H1 (cell line): ENCODE results near the gene FOXP4. TPM values are rescaled to one million over a fixed set of nuclear protein-coding genes. Genes with fewer than 3 reads are reported as not detected.
A peak's percentile ranks its signal among the peaks of the same experiment; 100 is the strongest.

Experiments used
- GABPA ChIP-seq: IDR thresholded peaks from 2 replicates; pipeline ENCODE4 v1.6.1; 2011; ENCODE audit warnings: mild to moderate bottlenecking, low read length, moderate library complexity, borderline replicate concordance; ENCODE audit not compliant: insufficient read depth
- JUN ChIP-seq: IDR thresholded peaks from 2 replicates; pipeline ENCODE4 v1.6.1; 2011; ENCODE audit warnings: low read depth, mild to moderate bottlenecking, improper control_type of control experiment, low read length
- JUND ChIP-seq: IDR thresholded peaks from 2 replicates; pipeline ENCODE4 v1.6.1; 2011; ENCODE audit warnings: mild to moderate bottlenecking, improper control_type of control experiment, low read length
- KDM1A ChIP-seq: fragments of 200-600, 300-600 bp; sonication (generic); IDR thresholded peaks from 2 replicates; pipeline ENCODE4 v1.7.1; 2016; ENCODE audit warnings: mild to moderate bottlenecking, low read length, borderline replicate concordance
- TEAD4 ChIP-seq: IDR thresholded peaks from 2 replicates; pipeline ENCODE4 v1.6.1; 2012; ENCODE audit warnings: low read depth, low read length, inconsistent platforms, mixed read lengths
- polyA plus RNA-seq, 7 experiments: library from polyadenylated mRNA; depleted of rRNA in 3 of 7; stranded (reverse) in 5 of 7; unstranded in 2 of 7; fragments of >200 nt in 5 of 7; fragments of 200-250 nt in 2 of 7; gene quantifications; 1 replicate in 5 of 7; 2 replicates in 1 of 7; 4 replicates in 1 of 7; pipeline versions ENCODE4 v1.2.1 to v1.2.3, GENCODE V29; 2011 to 2013; ENCODE audit warnings: missing spikeins in 2 of 7, mixed read lengths in 2 of 7
- total RNA-seq: library from RNA; stranded (reverse); fragmentation: NEBNext Ultra II Directional; extraction: Animal tissue kit (Norgen Biotek cat#: 25700); gene quantifications from 2 replicates; pipeline ENCODE4 v1.2.1, GENCODE V29; 2021
- TF ChIP-seq, protein P1 (sequence below): IDR thresholded peaks from 2 replicates; pipeline ENCODE4 v1.6.1; 2012; ENCODE audit warnings: low read length, inconsistent platforms

The FOXP4 gene
- total and polyA plus RNA-seq, 2 of the 8 experiments (the other 6 are each of a cell fraction or from before 2014, with no cell fraction given) = 4.8 to 13.3 TPM

DNA sequence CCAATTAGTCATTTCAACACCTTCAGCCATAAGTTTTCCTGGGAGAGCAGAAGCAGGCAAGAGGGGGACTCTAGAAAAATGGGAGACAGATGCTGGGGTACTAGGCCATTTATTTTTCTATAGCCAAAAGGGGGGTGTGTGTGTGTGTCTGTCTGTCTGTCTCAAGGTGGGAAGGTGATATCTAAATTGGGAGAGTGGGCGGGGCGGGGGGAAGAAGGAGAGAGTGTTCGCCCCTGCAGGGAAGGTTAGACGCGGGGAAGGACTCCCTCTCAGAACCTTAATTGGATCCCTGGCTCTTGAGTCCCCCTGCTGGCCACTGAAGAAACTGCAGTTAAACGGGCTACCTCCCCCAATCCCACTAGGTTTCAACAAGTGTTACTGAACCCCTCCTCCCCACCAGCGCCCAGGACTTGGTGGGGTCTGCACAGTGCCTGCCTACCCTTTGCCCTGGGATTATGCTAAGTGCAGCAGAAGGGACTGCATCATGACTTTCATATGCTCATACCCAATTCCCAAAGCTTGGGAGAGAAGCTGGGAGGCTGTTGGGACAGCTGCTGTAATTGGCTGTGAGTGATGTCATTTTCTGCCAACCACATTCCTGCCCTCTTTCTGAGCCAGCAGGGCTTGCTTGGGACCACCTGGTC, 45.8 kb downstream of the FOXP4 start (continued):
- TF ChIP-seq GABPA (peak; percentile 45; the same call in 1 of the 2 replicates), TEAD4 (0 out of 2 replicates have a peak, but pooled peaks have one; percentile 48), KDM1A (peak; percentile 54; the same call in 1 of the 2 replicates), JUND (peak; percentile 34; the same call in 1 of the 2 replicates), JUN (no peak)
- TF ChIP-seq, protein P1, sequence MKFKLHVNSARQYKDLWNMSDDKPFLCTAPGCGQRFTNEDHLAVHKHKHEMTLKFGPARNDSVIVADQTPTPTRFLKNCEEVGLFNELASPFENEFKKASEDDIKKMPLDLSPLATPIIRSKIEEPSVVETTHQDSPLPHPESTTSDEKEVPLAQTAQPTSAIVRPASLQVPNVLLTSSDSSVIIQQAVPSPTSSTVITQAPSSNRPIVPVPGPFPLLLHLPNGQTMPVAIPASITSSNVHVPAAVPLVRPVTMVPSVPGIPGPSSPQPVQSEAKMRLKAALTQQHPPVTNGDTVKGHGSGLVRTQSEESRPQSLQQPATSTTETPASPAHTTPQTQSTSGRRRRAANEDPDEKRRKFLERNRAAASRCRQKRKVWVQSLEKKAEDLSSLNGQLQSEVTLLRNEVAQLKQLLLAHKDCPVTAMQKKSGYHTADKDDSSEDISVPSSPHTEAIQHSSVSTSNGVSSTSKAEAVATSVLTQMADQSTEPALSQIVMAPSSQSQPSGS = peak; percentile 98
- TF ChIP-seq, all 59 proteins: peak for 11
